ENCODE data around the gene ZC3H7B.

DNA sequence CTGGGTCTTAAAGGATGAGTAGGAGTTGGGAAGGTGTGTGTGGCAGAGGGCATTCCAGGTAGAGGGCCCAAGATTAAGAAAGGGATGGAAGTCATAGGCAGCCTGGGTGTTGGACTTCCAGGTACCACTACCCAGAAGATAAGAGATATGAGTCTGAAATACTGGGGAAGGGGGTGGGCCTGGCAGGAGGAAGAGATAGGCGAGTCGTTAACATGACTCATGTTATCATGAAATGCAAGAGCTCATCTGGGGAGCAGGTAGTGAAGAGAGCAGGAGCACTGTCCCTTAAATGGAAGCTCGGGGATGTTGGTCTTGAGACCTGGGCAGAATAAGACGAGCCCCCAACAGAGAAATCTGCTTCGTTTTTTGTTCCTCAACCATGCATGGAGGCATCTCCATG, 10.2 kb downstream of the ZC3H7B start:
- TF ChIP-seq, protein P1, sequence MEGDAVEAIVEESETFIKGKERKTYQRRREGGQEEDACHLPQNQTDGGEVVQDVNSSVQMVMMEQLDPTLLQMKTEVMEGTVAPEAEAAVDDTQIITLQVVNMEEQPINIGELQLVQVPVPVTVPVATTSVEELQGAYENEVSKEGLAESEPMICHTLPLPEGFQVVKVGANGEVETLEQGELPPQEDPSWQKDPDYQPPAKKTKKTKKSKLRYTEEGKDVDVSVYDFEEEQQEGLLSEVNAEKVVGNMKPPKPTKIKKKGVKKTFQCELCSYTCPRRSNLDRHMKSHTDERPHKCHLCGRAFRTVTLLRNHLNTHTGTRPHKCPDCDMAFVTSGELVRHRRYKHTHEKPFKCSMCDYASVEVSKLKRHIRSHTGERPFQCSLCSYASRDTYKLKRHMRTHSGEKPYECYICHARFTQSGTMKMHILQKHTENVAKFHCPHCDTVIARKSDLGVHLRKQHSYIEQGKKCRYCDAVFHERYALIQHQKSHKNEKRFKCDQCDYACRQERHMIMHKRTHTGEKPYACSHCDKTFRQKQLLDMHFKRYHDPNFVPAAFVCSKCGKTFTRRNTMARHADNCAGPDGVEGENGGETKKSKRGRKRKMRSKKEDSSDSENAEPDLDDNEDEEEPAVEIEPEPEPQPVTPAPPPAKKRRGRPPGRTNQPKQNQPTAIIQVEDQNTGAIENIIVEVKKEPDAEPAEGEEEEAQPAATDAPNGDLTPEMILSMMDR (IDR thresholded peaks at IDR 0.05), result no peak
- no peak for TF ChIP-seq POLR2A (IDR thresholded peaks at IDR 0.05)
